ENCODE measurements around the gene GSK3B. TPM values are rescaled to one million over a fixed set of nuclear protein-coding genes. Genes with fewer than 3 reads are reported as not detected.

The GSK3B gene
- total and polyA plus RNA-seq, 10 of the 15 experiments (the other 5 are each of a cell fraction or from before 2014, with no cell fraction given): 8.5 to 49.8 (median 25.5) TPM

GRCh38 chr3:120089089-120089488 lies 5.2 kb downstream of the GSK3B start (continued):
- no peak for TF ChIP-seq CEBPB (IDR thresholded peaks at IDR 0.05; ENCODE audit: borderline replicate concordance in 1 of 2, low read depth in 2 of 2, low read length in 2 of 2)
- TF ChIP-seq CEBPZ (IDR thresholded peaks at IDR 0.05; ENCODE audit: low read depth, low read length): no peak
- no peak for TF ChIP-seq ZBED1 (IDR thresholded peaks at IDR 0.05; ENCODE audit: borderline replicate concordance)
- no peak for TF ChIP-seq ZNF622 (IDR thresholded peaks at IDR 0.05)
- no peak for TF ChIP-seq RUNX3 (IDR thresholded peaks at IDR 0.05; ENCODE audit: low read length)
- no peak for TF ChIP-seq KDM1A (IDR thresholded peaks at IDR 0.05; ENCODE audit: borderline replicate concordance)
- TF ChIP-seq SUZ12 (IDR thresholded peaks at IDR 0.05; ENCODE audit: unreplicated experiment): no peak

GRCh38 chr3:120088622-120089021 lies 5.6 kb downstream of the GSK3B start:
- intact Hi-C loops (cut with micrococcal nuclease; ENCODE audit: unreplicated experiment) (no loop called here), in situ Hi-C loops (cut with MboI) (no loop called here)
- peak overlapping the region; percentile 76 for H3K4me2 ChIP-seq (ENCODE audit: control insufficient read depth, insufficient read depth)
- H4K20me1 ChIP-seq (ENCODE audit: control insufficient read depth, insufficient read depth): peaks cover 4% of the 10 kb centered on the region
- SMC1A ChIA-PET (ENCODE audit: uncharacterized antibody, unreplicated experiment): interaction anchor here (0.9 to 1.9 kb wide), 4 partner anchors 36 to 197 kb away, joined by 3 to 7 read pairs (median 4); no protein-coding TSS in a partner anchor
- RAD21 ChIA-PET (ENCODE audit: unreplicated experiment): interaction anchor here (1.3 kb wide), 1 partner anchor 148 kb away, joined by 3 read pairs; no protein-coding TSS in a partner anchor
- no peak overlapping the region for H2AFZ ChIP-seq (ENCODE audit: control insufficient read depth, low read depth, low read length)
- peak overlapping the region; percentile 58 for H3K4me3 ChIP-seq
- no peak for FAIRE-seq
- no peak overlapping the region for H3K9ac ChIP-seq (ENCODE audit: control insufficient read depth, insufficient read depth, low read length)
- no peaks in the 10 kb centered on the region; a peak in 1 of 4 replicates for H3K36me3 ChIP-seq (ENCODE audit: control insufficient read depth in 2 of 2, insufficient read depth in 2 of 2, low read length in 1 of 2)
- peaks cover 100% of the 10 kb centered on the region for H3K79me2 ChIP-seq (ENCODE audit: control insufficient read depth, insufficient read depth, low read length)
- H3K4me1 ChIP-seq (ENCODE audit: control insufficient read depth, insufficient read depth, low read length): no peaks in the 10 kb centered on the region; the same call in 1 of the 2 replicates
- H3K27me3 ChIP-seq (replicated peaks in 1 of 2; ENCODE audit: control insufficient read depth in 2 of 2, insufficient read depth in 2 of 2, low read length in 1 of 2): no peaks in the 10 kb centered on the region
- TF ChIP-seq PKNOX1 (IDR thresholded peaks at IDR 0.05) (peak; percentile 49), JUND (IDR thresholded peaks at IDR 0.05; ENCODE audit: low read depth, low read length) (no peak)
- peak; percentile 53 for ATAC-seq
- CTCF ChIA-PET: interaction anchor here (1.1 to 1.6 kb wide), 2 partner anchors 29 to 197 kb away, joined by 3 to 4 read pairs; no protein-coding TSS in a partner anchor
- POLR2A ChIA-PET: no interaction called here
- BruUV-seq (replicated peaks): no TSS peak
- no peak overlapping the region for H3K27ac ChIP-seq (ENCODE audit: control insufficient read depth, insufficient read depth)
- no peak for DNase-seq (ENCODE audit: low read depth, low spot score)
- WGBS (ENCODE audit: insufficient coverage, insufficient replicate concordance, low lambda C conversion rate, missing lambda C conversion rate): 96% methylated on average over 3 of the region's 3 CpGs
- no peaks in the 10 kb centered on the region; the same call in 1 of the 3 replicates for H3K9me3 ChIP-seq (replicated peaks; ENCODE audit: control insufficient read depth, insufficient read depth, low read length)
